Liver (tissue), 3 donors: Measurements from ENCODE around the gene RAB27A.

Experiments used
- HNF4A ChIP-seq, 2 donors: conservative IDR thresholded peaks; 2 replicates each; pipeline ENCODE4 v1.6.1; 2016; ENCODE audit warnings: antibody characterized with exemption in 2 of 2, mild to moderate bottlenecking in 2 of 2
- HNF4G ChIP-seq: IDR thresholded peaks from 2 replicates; pipeline ENCODE4 v1.6.1; 2016; ENCODE audit warnings: antibody characterized with exemption
- JUND ChIP-seq, 2 donors: IDR thresholded peaks; 2 replicates each; pipeline ENCODE4 v1.6.1; 2016; ENCODE audit warnings: antibody characterized with exemption in 2 of 2
- RAD21 ChIP-seq, 2 donors: IDR thresholded peaks; 2 replicates each; pipeline ENCODE4 v1.6.1; 2016; ENCODE audit warnings: antibody characterized with exemption in 2 of 2, mild to moderate bottlenecking in 2 of 2
- RXRA ChIP-seq, 2 donors: IDR thresholded peaks; 2 replicates each; pipeline ENCODE4 v1.6.1; 2017 to 2018; ENCODE audit warnings: antibody characterized with exemption in 2 of 2, mild to moderate bottlenecking in 1 of 2
- TAF1 ChIP-seq: conservative IDR thresholded peaks from 2 replicates; pipeline ENCODE4 v1.6.1; 2016; ENCODE audit warnings: antibody characterized with exemption, mild to moderate bottlenecking
- YY1 ChIP-seq: IDR thresholded peaks from 2 replicates; pipeline ENCODE4 v1.6.1; 2016; ENCODE audit warnings: antibody characterized with exemption, mild to moderate bottlenecking
- TF ChIP-seq, protein P1 (sequence below): IDR thresholded peaks from 2 replicates; pipeline ENCODE4 v1.6.1; 2016; ENCODE audit warnings: antibody characterized with exemption
- TF ChIP-seq, protein P2 (sequence below): fragments of 150-350 bp; IDR thresholded peaks from 2 replicates; pipeline ENCODE4 v1.5.1; 2017; ENCODE audit warnings: improper control_type of control experiment, low read depth, low read length; ENCODE audit not compliant: missing input control
- TF ChIP-seq, protein P3 (sequence below): IDR thresholded peaks from 2 replicates; pipeline ENCODE4 v1.6.1; 2016; ENCODE audit warnings: antibody characterized with exemption, mild to moderate bottlenecking
- donor health status: healthy.
- donor health status: healthy.

DNA sequence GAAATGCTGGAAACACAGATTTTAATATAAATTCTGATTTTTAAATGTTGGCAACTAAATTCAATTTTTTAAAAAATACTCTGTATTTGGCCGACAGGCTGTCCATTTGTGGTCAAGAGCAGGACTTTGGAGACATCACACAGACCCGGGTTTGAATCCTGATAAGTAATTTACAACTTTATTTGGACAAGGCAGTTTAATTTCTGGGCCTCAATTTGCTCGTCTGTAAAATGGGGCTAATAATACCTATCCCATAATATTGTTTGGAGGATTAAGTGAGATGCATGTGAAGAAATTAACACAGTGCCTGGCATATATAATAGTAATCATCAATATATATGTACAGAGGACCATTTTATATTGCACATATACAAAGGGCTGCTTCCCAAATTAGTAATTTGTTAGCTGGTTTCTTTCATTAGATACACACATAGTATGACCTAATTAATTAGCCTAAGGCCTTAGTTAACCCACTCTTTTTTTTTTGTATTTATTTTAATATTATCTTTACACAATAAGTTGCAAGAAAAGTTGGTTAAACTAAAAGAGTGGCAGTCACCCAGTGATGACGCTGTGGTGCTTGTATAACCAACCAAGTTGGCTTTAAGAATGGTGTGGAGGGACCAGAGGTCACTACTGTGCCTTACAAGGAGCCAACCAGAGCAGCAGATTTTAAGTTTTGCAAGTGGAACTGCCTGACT lies 30.1 kb upstream of the RAB27A start:
- TF ChIP-seq, protein P1, sequence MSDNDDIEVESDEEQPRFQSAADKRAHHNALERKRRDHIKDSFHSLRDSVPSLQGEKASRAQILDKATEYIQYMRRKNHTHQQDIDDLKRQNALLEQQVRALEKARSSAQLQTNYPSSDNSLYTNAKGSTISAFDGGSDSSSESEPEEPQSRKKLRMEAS: no peak
- TF ChIP-seq, protein P2, sequence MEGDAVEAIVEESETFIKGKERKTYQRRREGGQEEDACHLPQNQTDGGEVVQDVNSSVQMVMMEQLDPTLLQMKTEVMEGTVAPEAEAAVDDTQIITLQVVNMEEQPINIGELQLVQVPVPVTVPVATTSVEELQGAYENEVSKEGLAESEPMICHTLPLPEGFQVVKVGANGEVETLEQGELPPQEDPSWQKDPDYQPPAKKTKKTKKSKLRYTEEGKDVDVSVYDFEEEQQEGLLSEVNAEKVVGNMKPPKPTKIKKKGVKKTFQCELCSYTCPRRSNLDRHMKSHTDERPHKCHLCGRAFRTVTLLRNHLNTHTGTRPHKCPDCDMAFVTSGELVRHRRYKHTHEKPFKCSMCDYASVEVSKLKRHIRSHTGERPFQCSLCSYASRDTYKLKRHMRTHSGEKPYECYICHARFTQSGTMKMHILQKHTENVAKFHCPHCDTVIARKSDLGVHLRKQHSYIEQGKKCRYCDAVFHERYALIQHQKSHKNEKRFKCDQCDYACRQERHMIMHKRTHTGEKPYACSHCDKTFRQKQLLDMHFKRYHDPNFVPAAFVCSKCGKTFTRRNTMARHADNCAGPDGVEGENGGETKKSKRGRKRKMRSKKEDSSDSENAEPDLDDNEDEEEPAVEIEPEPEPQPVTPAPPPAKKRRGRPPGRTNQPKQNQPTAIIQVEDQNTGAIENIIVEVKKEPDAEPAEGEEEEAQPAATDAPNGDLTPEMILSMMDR: no peak
- TF ChIP-seq, protein P3, sequence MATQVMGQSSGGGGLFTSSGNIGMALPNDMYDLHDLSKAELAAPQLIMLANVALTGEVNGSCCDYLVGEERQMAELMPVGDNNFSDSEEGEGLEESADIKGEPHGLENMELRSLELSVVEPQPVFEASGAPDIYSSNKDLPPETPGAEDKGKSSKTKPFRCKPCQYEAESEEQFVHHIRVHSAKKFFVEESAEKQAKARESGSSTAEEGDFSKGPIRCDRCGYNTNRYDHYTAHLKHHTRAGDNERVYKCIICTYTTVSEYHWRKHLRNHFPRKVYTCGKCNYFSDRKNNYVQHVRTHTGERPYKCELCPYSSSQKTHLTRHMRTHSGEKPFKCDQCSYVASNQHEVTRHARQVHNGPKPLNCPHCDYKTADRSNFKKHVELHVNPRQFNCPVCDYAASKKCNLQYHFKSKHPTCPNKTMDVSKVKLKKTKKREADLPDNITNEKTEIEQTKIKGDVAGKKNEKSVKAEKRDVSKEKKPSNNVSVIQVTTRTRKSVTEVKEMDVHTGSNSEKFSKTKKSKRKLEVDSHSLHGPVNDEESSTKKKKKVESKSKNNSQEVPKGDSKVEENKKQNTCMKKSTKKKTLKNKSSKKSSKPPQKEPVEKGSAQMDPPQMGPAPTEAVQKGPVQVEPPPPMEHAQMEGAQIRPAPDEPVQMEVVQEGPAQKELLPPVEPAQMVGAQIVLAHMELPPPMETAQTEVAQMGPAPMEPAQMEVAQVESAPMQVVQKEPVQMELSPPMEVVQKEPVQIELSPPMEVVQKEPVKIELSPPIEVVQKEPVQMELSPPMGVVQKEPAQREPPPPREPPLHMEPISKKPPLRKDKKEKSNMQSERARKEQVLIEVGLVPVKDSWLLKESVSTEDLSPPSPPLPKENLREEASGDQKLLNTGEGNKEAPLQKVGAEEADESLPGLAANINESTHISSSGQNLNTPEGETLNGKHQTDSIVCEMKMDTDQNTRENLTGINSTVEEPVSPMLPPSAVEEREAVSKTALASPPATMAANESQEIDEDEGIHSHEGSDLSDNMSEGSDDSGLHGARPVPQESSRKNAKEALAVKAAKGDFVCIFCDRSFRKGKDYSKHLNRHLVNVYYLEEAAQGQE: no peak
- TF ChIP-seq JUND (IDR thresholded peaks at IDR 0.05): no peak
- TF ChIP-seq HNF4G: no peak
- no peak for TF ChIP-seq HNF4A (conservative IDR thresholded peaks at IDR 0.05)
- TF ChIP-seq YY1: no peak
- no peak for TF ChIP-seq RAD21 (IDR thresholded peaks at IDR 0.05)
- no peak for TF ChIP-seq RXRA (IDR thresholded peaks at IDR 0.05)
- no peak for TF ChIP-seq TAF1
